T-helper 17 cell (primary cell): Measurements from ENCODE around the gene VGLL4. TPM values are rescaled to one million over a fixed set of nuclear protein-coding genes. Genes with fewer than 3 reads are reported as not detected.

Experiments
- ATAC-seq: fragments of 150-1000 bp; cut with Tn5 transposase; 2 replicates; pipeline ENCODE4 v1.10.0; 2021; ENCODE audit warnings: mild to moderate bottlenecking, moderate library complexity
- DNase-seq, 3 donors: peaks; one replicate each; pipeline versions ENCODE4 v3.0.0 to v3.0.0-alpha.2; 2020 to 2021
- H3K9me3 ChIP-seq: one replicate; pipeline ENCODE4 v1.7.0; 2013; ENCODE audit warnings: low read length, mild to moderate bottlenecking; ENCODE audit not compliant: control insufficient read depth, poor library complexity, severe bottlenecking
- H3K27ac Mint-ChIP-seq: one replicate; pipeline ENCODE4 v1.8.0; 2022; ENCODE audit warnings: mild to moderate bottlenecking, moderate library complexity, mixed read lengths
- H3K27me3 Mint-ChIP-seq: one replicate; pipeline ENCODE4 v1.8.0; 2022; ENCODE audit warnings: mixed read lengths
- H3K36me3 Mint-ChIP-seq: one replicate; pipeline ENCODE4 v1.8.0; 2022; ENCODE audit warnings: low read depth, mixed read lengths
- H3K4me1 Mint-ChIP-seq: one replicate; pipeline ENCODE4 v1.8.0; 2022; ENCODE audit warnings: mild to moderate bottlenecking, mixed read lengths
- H3K4me3 Mint-ChIP-seq: one replicate; pipeline ENCODE4 v1.8.0; 2022; ENCODE audit warnings: mild to moderate bottlenecking, moderate library complexity, mixed read lengths
- total RNA-seq, 4 donors: library from RNA in 2 of 4; stranded (reverse) in 2 of 4; gene quantifications; one replicate each; pipeline ENCODE4 v1.2.3 and lab custom pipeline; 2022 to 2026

The VGLL4 gene
- total RNA-seq, 2 donors from 2014 or later, result 18.7 to 20.2 TPM

GRCh38 chr3:11616551-11616950 lies 27.2 kb downstream of the VGLL4 start:
- Mint-ChIP-seq H3K36me3 (peaks cover 2% of the 10 kb centered on the region), H3K4me3 (no peak overlapping the region), H3K27me3 (no peaks in the 10 kb centered on the region), H3K27ac (peak overlapping the region; percentile 62), H3K4me1 (peaks cover 55% of the 10 kb centered on the region)
- DNase-seq (no peak), ATAC-seq (no peak)
- no peaks in the 10 kb centered on the region for H3K9me3 ChIP-seq

GRCh38 chr3:11613851-11614487 lies 29.7 kb downstream of the VGLL4 start:
- no peak for ATAC-seq
- no peak overlapping the region for H3K4me3 Mint-ChIP-seq
- no peaks in the 10 kb centered on the region for H3K27me3 Mint-ChIP-seq

GRCh38 chr3:11613319-11613718 lies 30.4 kb downstream of the VGLL4 start:
- no peaks in the 10 kb centered on the region for H3K36me3 Mint-ChIP-seq
- no peak overlapping the region for H3K27ac Mint-ChIP-seq
- H3K4me1 Mint-ChIP-seq, result peaks cover 45% of the 10 kb centered on the region
- H3K27me3 Mint-ChIP-seq, result no peaks in the 10 kb centered on the region
- no peak overlapping the region for H3K4me3 Mint-ChIP-seq
- ATAC-seq, result no peak
- no peak for DNase-seq
- H3K9me3 ChIP-seq, result no peaks in the 10 kb centered on the region

More at GRCh38 chr3:11613851-11614487, 29.7 kb downstream of the VGLL4 start:
- no peaks in the 10 kb centered on the region for H3K9me3 ChIP-seq
- DNase-seq, result no peak
- Mint-ChIP-seq H3K27ac (no peak overlapping the region), H3K4me1 (peaks cover 46% of the 10 kb centered on the region), H3K36me3 (no peaks in the 10 kb centered on the region)

- H3K9me3 ChIP-seq, result no peaks in the 10 kb centered on the region
- DNase-seq (no peak), ATAC-seq (no peak)
- Mint-ChIP-seq H3K4me3 (no peak overlapping the region), H3K27ac (peak overlapping the region; percentile 37), H3K4me1 (peaks cover 46% of the 10 kb centered on the region), H3K36me3 (no peaks in the 10 kb centered on the region), H3K27me3 (no peaks in the 10 kb centered on the region)
Measured at GRCh38 chr3:11612515-11613188, 31.1 kb downstream of the VGLL4 start.

GRCh38 chr3:11611341-11611799 lies 32.3 kb downstream of the VGLL4 start:
- ATAC-seq (no peak), DNase-seq (no peak)
- no peaks in the 10 kb centered on the region for H3K27me3 Mint-ChIP-seq
- no peak overlapping the region for H3K4me3 Mint-ChIP-seq
- H3K4me1 Mint-ChIP-seq, result peaks cover 42% of the 10 kb centered on the region
- no peaks in the 10 kb centered on the region for H3K36me3 Mint-ChIP-seq
- H3K9me3 ChIP-seq, result no peaks in the 10 kb centered on the region
- no peak overlapping the region for H3K27ac Mint-ChIP-seq

- Mint-ChIP-seq H3K4me1 (peaks cover 44% of the 10 kb centered on the region), H3K36me3 (no peaks in the 10 kb centered on the region), H3K27me3 (no peaks in the 10 kb centered on the region), H3K4me3 (no peak overlapping the region), H3K27ac (peak overlapping the region; percentile 68)
- ATAC-seq (no peak), DNase-seq (no peak)
- no peaks in the 10 kb centered on the region for H3K9me3 ChIP-seq
Measured at GRCh38 chr3:11610700-11611275, 32.9 kb downstream of the VGLL4 start.

- H3K9me3 ChIP-seq, result no peaks in the 10 kb centered on the region
- H3K4me1 Mint-ChIP-seq, result peaks cover 46% of the 10 kb centered on the region
- H3K36me3 Mint-ChIP-seq, result peaks cover 2% of the 10 kb centered on the region
- ATAC-seq (no peak), DNase-seq (no peak)
- no peaks in the 10 kb centered on the region for H3K27me3 Mint-ChIP-seq
- H3K27ac Mint-ChIP-seq, result peak overlapping the region; percentile 68
- H3K4me3 Mint-ChIP-seq, result no peak overlapping the region
Measured at GRCh38 chr3:11610044-11610671, 33.6 kb downstream of the VGLL4 start.

- no peak overlapping the region for H3K4me3 Mint-ChIP-seq
- no peak for ATAC-seq
Measured at GRCh38 chr3:11609481-11609880, 34.2 kb downstream of the VGLL4 start.

GRCh38 chr3:11607816-11608215 lies 35.9 kb downstream of the VGLL4 start:
- ATAC-seq, result no peak
- DNase-seq, result no peak
- H3K36me3 Mint-ChIP-seq, result peaks cover 2% of the 10 kb centered on the region
- no peaks in the 10 kb centered on the region for H3K9me3 ChIP-seq
- no peaks in the 10 kb centered on the region for H3K27me3 Mint-ChIP-seq
- peaks cover 36% of the 10 kb centered on the region for H3K4me1 Mint-ChIP-seq
- no peak overlapping the region for H3K4me3 Mint-ChIP-seq
- peak overlapping the region; percentile 6 for H3K27ac Mint-ChIP-seq

More at GRCh38 chr3:11609481-11609880, 34.2 kb downstream of the VGLL4 start:
- Mint-ChIP-seq H3K27ac (no peak overlapping the region), H3K27me3 (no peaks in the 10 kb centered on the region), H3K36me3 (peaks cover 2% of the 10 kb centered on the region), H3K4me1 (peaks cover 43% of the 10 kb centered on the region)
- H3K9me3 ChIP-seq, result no peaks in the 10 kb centered on the region
- no peak for DNase-seq

- H3K9me3 ChIP-seq, result no peaks in the 10 kb centered on the region
- H3K36me3 Mint-ChIP-seq, result peaks cover 2% of the 10 kb centered on the region
- peaks cover 30% of the 10 kb centered on the region for H3K4me1 Mint-ChIP-seq
- no peaks in the 10 kb centered on the region for H3K27me3 Mint-ChIP-seq
- ATAC-seq (no peak), DNase-seq (no peak)
- no peak overlapping the region for H3K27ac Mint-ChIP-seq
- no peak overlapping the region for H3K4me3 Mint-ChIP-seq
Measured at GRCh38 chr3:11606865-11607440, 36.8 kb downstream of the VGLL4 start.

- Mint-ChIP-seq H3K4me3 (no peak overlapping the region), H3K36me3 (peaks cover 2% of the 10 kb centered on the region), H3K27ac (peak overlapping the region; percentile 75), H3K4me1 (peaks cover 30% of the 10 kb centered on the region), H3K27me3 (no peaks in the 10 kb centered on the region)
- ATAC-seq (no peak), DNase-seq (no peak)
- H3K9me3 ChIP-seq, result no peaks in the 10 kb centered on the region
Measured at GRCh38 chr3:11606090-11606784, 37.5 kb downstream of the VGLL4 start.

GRCh38 chr3:11605398-11605797 lies 38.3 kb downstream of the VGLL4 start:
- H3K9me3 ChIP-seq, result no peaks in the 10 kb centered on the region
- Mint-ChIP-seq H3K4me3 (no peak overlapping the region), H3K4me1 (peaks cover 24% of the 10 kb centered on the region), H3K27ac (peak overlapping the region; percentile 75), H3K36me3 (peaks cover 2% of the 10 kb centered on the region), H3K27me3 (no peaks in the 10 kb centered on the region)
- no peak for ATAC-seq
- no peak for DNase-seq
